HepG2 (cell line): ENCODE results near the gene GPS1. TPM values are rescaled to one million over a fixed set of nuclear protein-coding genes. Genes with fewer than 3 reads are reported as not detected.
A peak's percentile ranks its signal among the peaks of the same experiment; 100 is the strongest.

Experiments used
- ATAC-seq: fragments of 200-7000 bp; cut with Tn5 transposase; 3 replicates; pipeline ENCODE4 v1.9.1; 2020; ENCODE audit warnings: mild to moderate bottlenecking, moderate library complexity
- BruUV-seq: library from RNA; stranded (reverse); fragments of 400-500 nt; replicated peaks from 2 replicates; lab custom pipeline; 2021; lab: Mats Ljungman, UMichigan
- CTCF ChIA-PET: fragments of 300-600 bp; formaldehyde crosslinking; extraction: SDS; loops from one replicate; lab custom pipeline; 2021; ENCODE audit warnings: low total read pairs, inconsistent platforms, low intra/inter-chr PET ratio; lab: Yijun Ruan, JAX
- POLR2A ChIA-PET: fragments of 350-600 bp; sonication (Branson Sonifier 250); formaldehyde crosslinking; loops from one replicate; lab custom pipeline; 2020; ENCODE audit warnings: antibody characterized with exemption, inconsistent platforms; lab: Yijun Ruan, JAX
- DNase-seq: peaks from one replicate; pipeline ENCODE4 v3.0.0-alpha.2; 2015; ENCODE audit warnings: low spot score
- FAIRE-seq: peaks from 3 replicates; lab custom pipeline; 2011; peaks lifted over from hg19 to GRCh38; lab: Jason Lieb, UNC
- H2AFZ ChIP-seq: one replicate; pipeline ENCODE4 v1.6.1; 2011; ENCODE audit warnings: low read length, inconsistent platforms
- H3K27ac ChIP-seq: fragments of 300-600 bp; 3 replicates; pipeline ENCODE4 v1.8.0; 2011; ENCODE audit warnings: mixed run types, mild to moderate bottlenecking, mixed read lengths, low read length, inconsistent platforms; ENCODE audit not compliant: insufficient read depth; ENCODE audit errors: extremely low read length
- H3K27me3 ChIP-seq, 2 experiments: fragments of 200-600 bp in 1 of 2; 2 replicates in 1 of 2; 3 replicates in 1 of 2; pipeline versions ENCODE4 v1.6.0 to v1.8.0; 2011; ENCODE audit warnings: low read length in 2 of 2, mild to moderate bottlenecking in 2 of 2, moderate library complexity in 2 of 2, inconsistent platforms in 1 of 2; ENCODE audit not compliant: insufficient read depth in 2 of 2, control insufficient read depth in 1 of 2
- H3K36me3 ChIP-seq, 2 experiments: fragments of 200-600 bp in 1 of 2; replicated peaks in 1 of 2; 2 replicates in 1 of 2; 3 replicates in 1 of 2; pipeline versions ENCODE4 v1.5.1 to v1.8.0; 2011; ENCODE audit warnings: low read length in 2 of 2, inconsistent platforms in 1 of 2; ENCODE audit not compliant: insufficient read depth in 2 of 2, control insufficient read depth in 1 of 2
- H3K4me1 ChIP-seq: 2 replicates; pipeline ENCODE4 v1.5.1; 2012; ENCODE audit warnings: low read length, inconsistent platforms; ENCODE audit not compliant: insufficient read depth
- H3K4me2 ChIP-seq: 2 replicates; pipeline ENCODE4 v1.6.0; 2011; ENCODE audit warnings: low read depth, low read length, inconsistent platforms
- H3K4me3 ChIP-seq, 3 experiments: fragments of 200-600 bp in 1 of 3; sonication (generic), shearing (Covaris generic) in 1 of 3; replicated peaks in 1 of 3; 2 replicates each; pipeline ENCODE4 v1.5.1; 2011 to 2016; ENCODE audit warnings: low read length in 3 of 3, inconsistent platforms in 2 of 3, low read depth in 2 of 3, mild to moderate bottlenecking in 2 of 3, control low read depth in 1 of 3, mixed read lengths in 1 of 3; ENCODE audit not compliant: insufficient read depth in 1 of 3
- H3K79me2 ChIP-seq: one replicate; pipeline ENCODE4 v1.6.1; 2011; ENCODE audit warnings: low read length, inconsistent platforms; ENCODE audit not compliant: insufficient read depth
- H3K9ac ChIP-seq: 2 replicates; pipeline ENCODE4 v1.6.0; 2011; ENCODE audit warnings: mild to moderate bottlenecking, low read depth, low read length, inconsistent platforms; ENCODE audit not compliant: insufficient read depth
- H3K9me3 ChIP-seq: 2 replicates; pipeline ENCODE4 v1.5.1; 2012; ENCODE audit warnings: mild to moderate bottlenecking, low read length
- H4K20me1 ChIP-seq: 2 replicates; pipeline ENCODE4 v1.6.0; 2011; ENCODE audit warnings: inconsistent platforms, mild to moderate bottlenecking, low read length, moderate library complexity; ENCODE audit not compliant: insufficient read depth
- AGO2 ChIP-seq: fragments of 200-400 bp; formaldehyde crosslinking; optimal IDR thresholded peaks from 2 replicates; pipeline ENCODE3; 2017; ENCODE audit warnings: mild to moderate bottlenecking, low read depth, low read length, moderate library complexity
- ATF1 ChIP-seq: IDR thresholded peaks from 2 replicates; pipeline ENCODE4 v1.6.1; 2016; ENCODE audit warnings: mild to moderate bottlenecking, control low read depth
- BHLHE40 ChIP-seq: IDR thresholded peaks from 2 replicates; pipeline ENCODE4 v1.6.1; 2011; ENCODE audit warnings: low read length, improper control_type of control experiment
- CENPX ChIP-seq: sonication (generic); formaldehyde crosslinking; IDR thresholded peaks from 2 replicates; pipeline ENCODE4 v1.9.0; 2021; ENCODE audit warnings: mild to moderate bottlenecking, missing genetic modification reagents, moderate library complexity
- JUND ChIP-seq: sonication (generic); formaldehyde crosslinking; IDR thresholded peaks from 2 replicates; pipeline ENCODE4 v1.8.0; 2022; ENCODE audit warnings: mild to moderate bottlenecking, missing genetic modification reagents
- PCBP2 ChIP-seq: fragments of 200-400 bp; formaldehyde crosslinking; optimal IDR thresholded peaks from 2 replicates; pipeline ENCODE3; 2018; ENCODE audit warnings: low read length, low read depth; ENCODE audit not compliant: poor library complexity, severe bottlenecking
- RBFOX2 ChIP-seq: fragments of 200-400 bp; formaldehyde crosslinking; IDR thresholded peaks from 2 replicates; pipeline ENCODE4 v1.6.1; 2017; ENCODE audit warnings: low read depth, mild to moderate bottlenecking, low read length
- TBX3 ChIP-seq: fragments of 450-650 bp; IDR thresholded peaks from 2 replicates; pipeline ENCODE4 v1.6.1; 2017; ENCODE audit warnings: antibody characterized with exemption, mild to moderate bottlenecking, inconsistent platforms, borderline replicate concordance
- ZNF274 ChIP-seq: sonication (generic); formaldehyde crosslinking; IDR thresholded peaks from 2 replicates; pipeline ENCODE4 v1.5.1; 2020; ENCODE audit warnings: mild to moderate bottlenecking, missing genetic modification reagents
- ZNF629 ChIP-seq: sonication (generic); formaldehyde crosslinking; conservative IDR thresholded peaks from 2 replicates; pipeline ENCODE4 v1.5.0; 2020; ENCODE audit warnings: missing genetic modification reagents
- ZNF768 ChIP-seq: sonication (generic); formaldehyde crosslinking; IDR thresholded peaks from 2 replicates; pipeline ENCODE4 v1.4.0; 2020; ENCODE audit warnings: missing genetic modification reagents
- ZNF773 ChIP-seq: sonication (generic); formaldehyde crosslinking; IDR thresholded peaks from 2 replicates; pipeline ENCODE4 v1.4.0; 2020; ENCODE audit warnings: missing genetic modification reagents, borderline replicate concordance
- ZNF816 ChIP-seq: sonication (generic); formaldehyde crosslinking; IDR thresholded peaks from 2 replicates; pipeline ENCODE4 v1.8.0; 2022; ENCODE audit warnings: missing genetic modification reagents, mild to moderate bottlenecking, borderline replicate concordance
- WGBS: methylation state at CpG from one replicate; pipeline ENCODE4 v1.1.6; 2017; ENCODE audit warnings: low lambda C conversion rate; 5-methylcytosine and 5-hydroxymethylcytosine counted together
- in situ Hi-C: cut with HindIII; loops from 2 replicates; pipeline ENCODE4 v1.10.0; 2017; ENCODE audit warnings: low pct_unique_long_range_greater_than_20kb; ENCODE audit not compliant: extremely low pct_ligation_motif_present
- intact Hi-C: fragments of 100-400 bp; cut with micrococcal nuclease; formaldehyde crosslinking; loops from one replicate; pipeline ENCODE4 v1.10.0; 2022; ENCODE audit not compliant: unreplicated experiment
- polyA plus RNA-seq, 8 experiments: library from polyadenylated mRNA; depleted of rRNA in 3 of 8; stranded (reverse) in 7 of 8; unstranded in 1 of 8; fragments of >200 nt; fragmentation: Illumina TruSeq in 4 of 8; extraction: Trizol in 4 of 8; gene quantifications; 2 replicates each; pipeline versions ENCODE4 v1.2.1 to v1.2.3, GENCODE V29; 2011 to 2016; ENCODE audit warnings: low read depth in 4 of 8, missing spikeins in 1 of 8, mixed read lengths in 1 of 8; ENCODE audit not compliant: insufficient read depth in 1 of 8
- total RNA-seq, 5 experiments: library from RNA; depleted of rRNA; stranded (reverse); fragments of >200 nt; fragmentation: Illumina TruSeq; extraction: Trizol; gene quantifications; 2 replicates each; pipeline ENCODE4 v1.2.3, GENCODE V29; 2016; ENCODE audit warnings: low read depth in 1 of 5
- TF ChIP-seq, protein P1 (sequence below): sonication (generic); formaldehyde crosslinking; IDR thresholded peaks from 2 replicates; pipeline ENCODE4 v1.5.0; 2020; ENCODE audit warnings: missing genetic modification reagents, mild to moderate bottlenecking, borderline replicate concordance

Gene GPS1
- total and polyA plus RNA-seq, 2 of the 13 experiments (the other 11 are each of a cell fraction or from before 2014, with no cell fraction given): 124 to 128 TPM

- in situ Hi-C loops (no loop called here), intact Hi-C loops (no loop called here)
- Histone ChIP-seq H3K79me2 (peaks cover 34% of the 10 kb centered on the region), H2AFZ (no peak overlapping the region), H3K4me2 (no peak overlapping the region), H3K36me3 (peaks cover 9% of the 10 kb centered on the region in 2 experiments; a peak in 4 of 5 replicates), H3K9ac (no peak overlapping the region), H3K4me1 (peaks cover 43% of the 10 kb centered on the region), H3K27me3 (no peaks in the 10 kb centered on the region; a peak in 1 of 5 replicates), H3K27ac (no peak overlapping the region), H3K4me3 (no peak overlapping the region), H4K20me1 (no peaks in the 10 kb centered on the region; the same call in 1 of the 2 replicates), H3K9me3 (no peaks in the 10 kb centered on the region)
- no TSS peak for BruUV-seq
- 97% methylated on average over 24 of the region's 25 CpGs for WGBS
- TF ChIP-seq JUND (no peak), CENPX (CRISPR knock-in tag) (no peak), BHLHE40 (no peak), ZNF274 (CRISPR knock-in tag) (no peak), ZNF773 (no peak), RBFOX2 (peak; percentile 35; the same call in 1 of the 2 replicates), ZNF629 (CRISPR knock-in tag) (peak; percentile 74), TBX3 (0 out of 2 replicates have a peak, but pooled peaks have one; percentile 22), ZNF816 (CRISPR knock-in tag) (no peak), ZNF768 (CRISPR knock-in tag) (0 out of 2 replicates have a peak, but pooled peaks have one; percentile 4), ATF1 (no peak), AGO2 (peak; percentile 9), PCBP2 (no peak)
- TF ChIP-seq, protein P1, sequence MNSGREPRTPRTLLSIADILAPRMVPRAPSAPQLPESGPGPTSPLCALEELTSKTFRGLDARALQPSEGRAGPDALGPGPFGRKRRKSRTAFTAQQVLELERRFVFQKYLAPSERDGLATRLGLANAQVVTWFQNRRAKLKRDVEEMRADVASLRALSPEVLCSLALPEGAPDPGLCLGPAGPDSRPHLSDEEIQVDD (CRISPR knock-in tag): no peak
- POLR2A ChIA-PET: interaction anchor here (0.9 kb wide), 1 partner anchor 81 kb away, joined by 3 read pairs; no protein-coding TSS in a partner anchor
- FAIRE-seq: no peak
- no peak for ATAC-seq
- CTCF ChIA-PET: no interaction called here
- DNase-seq: no peak
Observed at GRCh38 chr17:82025401-82026107, 26.1 kb upstream of the GPS1 start.
